Measurements from ENCODE around the gene GOSR1.
"Not testable (repeated sequence)": the region's sequence is repeated elsewhere in the genome, so short reads cannot be mapped to it uniquely, and the experiment has no call there.

Gene GOSR1

GRCh38 chr17:30458371-30458770 is 18.8 kb upstream of the GOSR1 start:
- H3K36me3 ChIP-seq (ENCODE audit: control insufficient read depth in 2 of 2, insufficient read depth in 2 of 2, low read length in 2 of 2) = peaks cover 28 to 34% of the 10 kb centered on the region in 2 donors
- no peak overlapping the region for H3K27ac ChIP-seq (ENCODE audit: low read depth in 2 of 2, low read length in 2 of 2)
- H3K9ac ChIP-seq (ENCODE audit: low read depth in 1 of 2, low read length in 2 of 2) = no peak overlapping the region
- H3K9me3 ChIP-seq (ENCODE audit: control insufficient read depth in 2 of 2, low read length in 2 of 2) = no peaks in the 10 kb centered on the region
- H3K4me1 ChIP-seq (ENCODE audit: control insufficient read depth in 2 of 2, insufficient read depth in 2 of 2, low read length in 2 of 2) = no peaks in the 10 kb centered on the region
- H3K27me3 ChIP-seq (ENCODE audit: control insufficient read depth in 2 of 2, insufficient read depth in 2 of 2, low read length in 2 of 2) = no peaks in the 10 kb centered on the region
- H3K4me3 ChIP-seq (ENCODE audit: low read length in 2 of 2) = no peak overlapping the region

GRCh38 chr17:30458797-30459413 is 18.3 kb upstream of the GOSR1 start:
- H3K36me3 ChIP-seq (ENCODE audit: control insufficient read depth in 2 of 2, insufficient read depth in 2 of 2, low read length in 2 of 2) = peaks cover 30 to 36% of the 10 kb centered on the region in 2 donors
- H3K27ac ChIP-seq (ENCODE audit: low read depth in 2 of 2, low read length in 2 of 2); H3K9me3 ChIP-seq (ENCODE audit: control insufficient read depth in 2 of 2, low read length in 2 of 2); H3K4me3 ChIP-seq (ENCODE audit: low read length in 2 of 2); H3K4me1 ChIP-seq (ENCODE audit: control insufficient read depth in 2 of 2, insufficient read depth in 2 of 2, low read length in 2 of 2); H3K9ac ChIP-seq (ENCODE audit: low read depth in 1 of 2, low read length in 2 of 2); H3K27me3 ChIP-seq (ENCODE audit: control insufficient read depth in 2 of 2, insufficient read depth in 2 of 2, low read length in 2 of 2): not testable (repeated sequence)

- H3K4me1 ChIP-seq (ENCODE audit: control insufficient read depth in 2 of 2, insufficient read depth in 2 of 2, low read length in 2 of 2) = no peaks in the 10 kb centered on the region
- H3K27ac ChIP-seq (ENCODE audit: low read depth in 2 of 2, low read length in 2 of 2) = no peak overlapping the region
- H3K4me3 ChIP-seq (ENCODE audit: low read length in 2 of 2) = no peak overlapping the region
- no peaks in the 10 kb centered on the region for H3K9me3 ChIP-seq (ENCODE audit: control insufficient read depth in 2 of 2, low read length in 2 of 2)
- H3K27me3 ChIP-seq (ENCODE audit: control insufficient read depth in 2 of 2, insufficient read depth in 2 of 2, low read length in 2 of 2) = peaks cover 0 to 3% of the 10 kb centered on the region in 2 donors
- peaks cover 12 to 19% of the 10 kb centered on the region in 2 donors for H3K36me3 ChIP-seq (ENCODE audit: control insufficient read depth in 2 of 2, insufficient read depth in 2 of 2, low read length in 2 of 2)
- H3K9ac ChIP-seq (ENCODE audit: low read depth in 1 of 2, low read length in 2 of 2) = no peak overlapping the region
Observed at GRCh38 chr17:30468465-30468864, 8.7 kb upstream of the GOSR1 start.

- no peaks in the 10 kb centered on the region for H3K36me3 ChIP-seq (ENCODE audit: control insufficient read depth in 2 of 2, insufficient read depth in 2 of 2, low read length in 2 of 2)
- no peak overlapping the region for H3K4me3 ChIP-seq (ENCODE audit: low read length in 2 of 2)
- no peak overlapping the region for H3K9ac ChIP-seq (ENCODE audit: low read depth in 1 of 2, low read length in 2 of 2)
- H3K27me3 ChIP-seq (ENCODE audit: control insufficient read depth in 2 of 2, insufficient read depth in 2 of 2, low read length in 2 of 2) = peaks cover 0 to 3% of the 10 kb centered on the region in 2 donors
- H3K4me1 ChIP-seq (ENCODE audit: control insufficient read depth in 2 of 2, insufficient read depth in 2 of 2, low read length in 2 of 2) = peaks cover 4% of the 10 kb centered on the region in 2 donors
- no peak overlapping the region for H3K27ac ChIP-seq (ENCODE audit: low read depth in 2 of 2, low read length in 2 of 2)
- H3K9me3 ChIP-seq (ENCODE audit: control insufficient read depth in 2 of 2, low read length in 2 of 2) = no peaks in the 10 kb centered on the region
Observed at GRCh38 chr17:30472238-30472890, 4.8 kb upstream of the GOSR1 start.

GRCh38 chr17:30475206-30475605 is 2.0 kb upstream of the GOSR1 start:
- H3K27me3 ChIP-seq (ENCODE audit: control insufficient read depth in 2 of 2, insufficient read depth in 2 of 2, low read length in 2 of 2) = peaks cover 0 to 3% of the 10 kb centered on the region in 2 donors
- H3K27ac ChIP-seq (ENCODE audit: low read depth in 2 of 2, low read length in 2 of 2) = no peak overlapping the region
- no peak overlapping the region for H3K4me3 ChIP-seq (ENCODE audit: low read length in 2 of 2)
- H3K9me3 ChIP-seq (ENCODE audit: control insufficient read depth in 2 of 2, low read length in 2 of 2) = no peaks in the 10 kb centered on the region
- no peak overlapping the region for H3K9ac ChIP-seq (ENCODE audit: low read depth in 1 of 2, low read length in 2 of 2)
- peaks cover 0 to 9% of the 10 kb centered on the region in 2 donors for H3K36me3 ChIP-seq (ENCODE audit: control insufficient read depth in 2 of 2, insufficient read depth in 2 of 2, low read length in 2 of 2)
- H3K4me1 ChIP-seq (ENCODE audit: control insufficient read depth in 2 of 2, insufficient read depth in 2 of 2, low read length in 2 of 2) = peaks cover 10 to 12% of the 10 kb centered on the region in 2 donors

GRCh38 chr17:30476726-30477082 is 504 bp upstream of the GOSR1 start:
- H3K9ac ChIP-seq (ENCODE audit: low read depth in 1 of 2, low read length in 2 of 2) = peak overlapping the region; percentile 99 to 100
- H3K9me3 ChIP-seq (ENCODE audit: control insufficient read depth in 2 of 2, low read length in 2 of 2) = no peaks in the 10 kb centered on the region
- H3K27ac ChIP-seq (ENCODE audit: low read depth in 2 of 2, low read length in 2 of 2) = peak overlapping the region; percentile 87 to 89
- H3K4me3 ChIP-seq (ENCODE audit: low read length in 2 of 2) = peak overlapping the region; percentile 97 to 99
- peaks cover 10 to 12% of the 10 kb centered on the region in 2 donors for H3K4me1 ChIP-seq (ENCODE audit: control insufficient read depth in 2 of 2, insufficient read depth in 2 of 2, low read length in 2 of 2)
- peaks cover 0 to 3% of the 10 kb centered on the region in 2 donors for H3K27me3 ChIP-seq (ENCODE audit: control insufficient read depth in 2 of 2, insufficient read depth in 2 of 2, low read length in 2 of 2)
- H3K36me3 ChIP-seq (ENCODE audit: control insufficient read depth in 2 of 2, insufficient read depth in 2 of 2, low read length in 2 of 2) = peaks cover 3 to 15% of the 10 kb centered on the region in 2 donors

- no peaks in the 10 kb centered on the region for H3K9me3 ChIP-seq (ENCODE audit: control insufficient read depth in 2 of 2, low read length in 2 of 2)
- peaks cover 10 to 12% of the 10 kb centered on the region in 2 donors for H3K4me1 ChIP-seq (ENCODE audit: control insufficient read depth in 2 of 2, insufficient read depth in 2 of 2, low read length in 2 of 2)
- no peaks in the 10 kb centered on the region for H3K27me3 ChIP-seq (ENCODE audit: control insufficient read depth in 2 of 2, insufficient read depth in 2 of 2, low read length in 2 of 2)
- peak overlapping the region; percentile 99 to 100 for H3K9ac ChIP-seq (ENCODE audit: low read depth in 1 of 2, low read length in 2 of 2)
- peaks cover 9 to 24% of the 10 kb centered on the region in 2 donors for H3K36me3 ChIP-seq (ENCODE audit: control insufficient read depth in 2 of 2, insufficient read depth in 2 of 2, low read length in 2 of 2)
- H3K4me3 ChIP-seq (ENCODE audit: low read length in 2 of 2) = peak overlapping the region; percentile 97 to 99
- peak overlapping the region; percentile 87 to 89 for H3K27ac ChIP-seq (ENCODE audit: low read depth in 2 of 2, low read length in 2 of 2)
Observed at GRCh38 chr17:30477774-30478115, 537 bp downstream of the GOSR1 start.

GRCh38 chr17:30482555-30482954 is 5.3 kb downstream of the GOSR1 start:
- no peaks in the 10 kb centered on the region for H3K9me3 ChIP-seq (ENCODE audit: control insufficient read depth in 2 of 2, low read length in 2 of 2)
- H3K27me3 ChIP-seq (ENCODE audit: control insufficient read depth in 2 of 2, insufficient read depth in 2 of 2, low read length in 2 of 2) = no peaks in the 10 kb centered on the region
- H3K36me3 ChIP-seq (ENCODE audit: control insufficient read depth in 2 of 2, insufficient read depth in 2 of 2, low read length in 2 of 2) = peaks cover 46 to 60% of the 10 kb centered on the region in 2 donors
- no peak overlapping the region for H3K27ac ChIP-seq (ENCODE audit: low read depth in 2 of 2, low read length in 2 of 2)
- H3K9ac ChIP-seq (ENCODE audit: low read depth in 1 of 2, low read length in 2 of 2) = no peak overlapping the region
- no peak overlapping the region for H3K4me3 ChIP-seq (ENCODE audit: low read length in 2 of 2)
- H3K4me1 ChIP-seq (ENCODE audit: control insufficient read depth in 2 of 2, insufficient read depth in 2 of 2, low read length in 2 of 2) = peaks cover 6 to 8% of the 10 kb centered on the region in 2 donors

- Histone ChIP-seq H3K4me3 (ENCODE audit: low read length in 2 of 2) (no peak overlapping the region), H3K9me3 (ENCODE audit: control insufficient read depth in 2 of 2, low read length in 2 of 2) (no peaks in the 10 kb centered on the region), H3K36me3 (ENCODE audit: control insufficient read depth in 2 of 2, insufficient read depth in 2 of 2, low read length in 2 of 2) (peaks cover 46 to 62% of the 10 kb centered on the region in 2 donors), H3K27ac (ENCODE audit: low read depth in 2 of 2, low read length in 2 of 2) (no peak overlapping the region), H3K27me3 (ENCODE audit: control insufficient read depth in 2 of 2, insufficient read depth in 2 of 2, low read length in 2 of 2) (no peaks in the 10 kb centered on the region), H3K9ac (ENCODE audit: low read depth in 1 of 2, low read length in 2 of 2) (no peak overlapping the region), H3K4me1 (ENCODE audit: control insufficient read depth in 2 of 2, insufficient read depth in 2 of 2, low read length in 2 of 2) (peaks cover 3 to 5% of the 10 kb centered on the region in 2 donors)
Observed at GRCh38 chr17:30483159-30483558, 6.0 kb downstream of the GOSR1 start.

- Histone ChIP-seq H3K27me3 (ENCODE audit: control insufficient read depth in 2 of 2, insufficient read depth in 2 of 2, low read length in 2 of 2) (no peaks in the 10 kb centered on the region), H3K36me3 (ENCODE audit: control insufficient read depth in 2 of 2, insufficient read depth in 2 of 2, low read length in 2 of 2) (peaks cover 65 to 72% of the 10 kb centered on the region in 2 donors), H3K4me1 (ENCODE audit: control insufficient read depth in 2 of 2, insufficient read depth in 2 of 2, low read length in 2 of 2) (no peaks in the 10 kb centered on the region), H3K9ac (ENCODE audit: low read depth in 1 of 2, low read length in 2 of 2) (no peak overlapping the region), H3K9me3 (ENCODE audit: control insufficient read depth in 2 of 2, low read length in 2 of 2) (no peaks in the 10 kb centered on the region), H3K4me3 (ENCODE audit: low read length in 2 of 2) (no peak overlapping the region), H3K27ac (ENCODE audit: low read depth in 2 of 2, low read length in 2 of 2) (no peak overlapping the region)
Observed at GRCh38 chr17:30493780-30494179, 16.6 kb downstream of the GOSR1 start.

Measured in mucosa of rectum (tissue), 2 donors.